CD8-positive, alpha-beta memory T cell (primary cell): ENCODE results near the gene CENPC. TPM values are rescaled to one million over a fixed set of nuclear protein-coding genes. Genes with fewer than 3 reads are reported as not detected.
"Not testable (repeated sequence)": the region's sequence is repeated elsewhere in the genome, so short reads cannot be mapped to it uniquely, and the experiment has no call there.

Experiments used
- CTCF ChIA-PET: fragments of 350-600 bp; sonication (Branson Sonifier 250); formaldehyde crosslinking; loops from one replicate; lab custom pipeline; 2021; ENCODE audit warnings: antibody characterized with exemption; lab: Charles Lee
- POLR2A ChIA-PET: fragments of 350-600 bp; sonication (Branson Sonifier 250); formaldehyde crosslinking; loops from one replicate; lab custom pipeline; 2021; ENCODE audit warnings: antibody characterized with exemption; lab: Charles Lee
- DNase-seq, 5 donors: peaks; one replicate each; pipeline versions ENCODE4 v3.0.0 to v3.0.0-alpha.2; 2020 to 2022; ENCODE audit warnings: mixed read lengths in 1 of 5
- H3K27ac ChIP-seq: one replicate; pipeline ENCODE4 v1.7.0; 2013; ENCODE audit warnings: low read depth, mild to moderate bottlenecking, low read length, moderate library complexity
- H3K27me3 ChIP-seq: 2 replicates; pipeline ENCODE4 v1.7.0; 2013; ENCODE audit warnings: low read length, mild to moderate bottlenecking; ENCODE audit not compliant: insufficient read depth, poor library complexity, severe bottlenecking
- H3K36me3 ChIP-seq: 2 replicates; pipeline ENCODE4 v1.7.0; 2013; ENCODE audit warnings: mild to moderate bottlenecking, low read length, moderate library complexity; ENCODE audit not compliant: insufficient read depth
- H3K4me1 ChIP-seq: 2 replicates; pipeline ENCODE4 v1.7.0; 2013; ENCODE audit warnings: mild to moderate bottlenecking, low read length, moderate library complexity; ENCODE audit not compliant: insufficient read depth
- H3K4me3 ChIP-seq: 2 replicates; pipeline ENCODE4 v1.7.0; 2013; ENCODE audit warnings: mild to moderate bottlenecking, low read length
- H3K9me3 ChIP-seq: 2 replicates; pipeline ENCODE4 v1.7.0; 2013; ENCODE audit warnings: mild to moderate bottlenecking, low read length
- H3K27ac Mint-ChIP-seq, 8 donors: one replicate each; pipeline ENCODE4 v1.8.0; 2020 to 2021; ENCODE audit warnings: mixed read lengths in 8 of 8, mild to moderate bottlenecking in 6 of 8, inconsistent platforms in 3 of 8, moderate library complexity in 3 of 8
- H3K27me3 Mint-ChIP-seq, 2 donors: one replicate each; pipeline ENCODE4 v1.8.0; 2020 to 2021; ENCODE audit warnings: mixed read lengths in 2 of 2, mild to moderate bottlenecking in 1 of 2, moderate library complexity in 1 of 2
- H3K36me3 Mint-ChIP-seq, 3 donors: one replicate each; pipeline ENCODE4 v1.8.0; 2020 to 2021; ENCODE audit warnings: mixed read lengths in 3 of 3, inconsistent platforms in 1 of 3, mild to moderate bottlenecking in 1 of 3
- H3K4me1 Mint-ChIP-seq, 3 donors: one replicate each; pipeline ENCODE4 v1.8.0; 2020 to 2021; ENCODE audit warnings: mixed read lengths in 3 of 3, inconsistent platforms in 1 of 3, mild to moderate bottlenecking in 1 of 3
- H3K4me3 Mint-ChIP-seq, 7 donors: one replicate each; pipeline ENCODE4 v1.8.0; 2020 to 2021; ENCODE audit warnings: mixed read lengths in 7 of 7, mild to moderate bottlenecking in 6 of 7, moderate library complexity in 4 of 7, inconsistent platforms in 2 of 7
- H3K9me3 Mint-ChIP-seq, 5 donors: one replicate each; pipeline ENCODE4 v1.8.0; 2020 to 2022; ENCODE audit warnings: mixed read lengths in 5 of 5, mild to moderate bottlenecking in 3 of 5, moderate library complexity in 2 of 5, inconsistent platforms in 1 of 5
- polyA plus RNA-seq: library from polyadenylated mRNA; unstranded; fragments of 300-500 nt; fragmentation: Illumina TruSeq; gene quantifications from one replicate; pipeline ENCODE4 v1.2.3, GENCODE V29; 2021
- total RNA-seq, 2 experiments: library from RNA; stranded (reverse); gene quantifications; one replicate each; pipeline ENCODE4 v1.2.3, GENCODE V29; 2021

The CENPC gene
- total and polyA plus RNA-seq, 3 experiments from 2014 or later = 19.3 to 25.0 (median 20.2) TPM

- no peaks in the 10 kb centered on the region for H3K9me3 ChIP-seq
- no peaks in the 10 kb centered on the region for H3K27me3 ChIP-seq
- Mint-ChIP-seq H3K27me3 (no peaks in the 10 kb centered on the region), H3K4me3 (no peak overlapping the region), H3K27ac (no peak overlapping the region), H3K9me3 (peaks cover 0 to 11% (median 7%) of the 10 kb centered on the region in 5 donors), H3K36me3 (peaks cover 29 to 65% (median 65%) of the 10 kb centered on the region in 3 donors), H3K4me1 (peaks cover 0 to 4% (median under 1%) of the 10 kb centered on the region in 3 donors)
- H3K36me3 ChIP-seq = no peaks in the 10 kb centered on the region
- POLR2A ChIA-PET = no interaction called here
- H3K27ac ChIP-seq = no peak overlapping the region
- H3K4me1 ChIP-seq = no peaks in the 10 kb centered on the region
- no peak overlapping the region for H3K4me3 ChIP-seq
- DNase-seq = no peak
- CTCF ChIA-PET = no interaction called here
Measured at GRCh38 chr4:67447873-67448272, 97.4 kb downstream of the CENPC start.

GRCh38 chr4:67446811-67447210, 98.5 kb downstream of the CENPC start:
- ChIA-PET CTCF (no interaction called here), POLR2A (no interaction called here)
- H3K36me3 Mint-ChIP-seq = peaks cover 31 to 69% (median 64%) of the 10 kb centered on the region in 3 donors
- H3K4me3 Mint-ChIP-seq = no peak overlapping the region
- DNase-seq = no peak
- H3K9me3 Mint-ChIP-seq = peaks cover 0 to 18% (median 7%) of the 10 kb centered on the region in 5 donors
- H3K4me1 Mint-ChIP-seq = peaks cover 2 to 7% (median 4%) of the 10 kb centered on the region in 3 donors
- Histone ChIP-seq H3K27ac (no peak overlapping the region), H3K4me3 (no peak overlapping the region), H3K27me3 (no peaks in the 10 kb centered on the region), H3K36me3 (no peaks in the 10 kb centered on the region), H3K4me1 (no peaks in the 10 kb centered on the region), H3K9me3 (no peaks in the 10 kb centered on the region)
- no peak overlapping the region for H3K27ac Mint-ChIP-seq
- H3K27me3 Mint-ChIP-seq = no peaks in the 10 kb centered on the region

DNA sequence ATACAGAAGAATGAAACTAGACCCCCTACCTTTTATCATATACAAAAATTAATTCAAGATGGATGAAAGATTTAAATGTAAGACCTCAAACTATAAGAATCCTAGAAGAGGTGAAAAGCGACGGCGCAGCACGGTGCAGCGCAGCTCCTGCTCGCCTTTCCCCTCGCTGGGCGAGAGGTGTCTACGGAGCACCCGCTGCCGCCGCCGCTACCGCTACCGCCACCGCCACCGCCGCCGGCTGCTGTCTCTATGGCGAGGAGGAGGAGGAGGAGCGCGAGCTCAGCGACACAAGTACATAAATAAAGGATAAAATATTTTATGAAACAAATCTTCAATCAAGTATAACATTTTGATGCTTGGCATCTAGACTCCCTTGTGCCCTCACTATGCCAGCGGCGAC, 99.4 kb downstream of the CENPC start:
- H3K36me3 Mint-ChIP-seq = peaks cover 31 to 77% (median 70%) of the 10 kb centered on the region in 3 donors
- H3K4me3 ChIP-seq, H3K27ac Mint-ChIP-seq, H3K27ac ChIP-seq, H3K9me3 ChIP-seq, H3K36me3 ChIP-seq, H3K4me1 ChIP-seq, H3K4me3 Mint-ChIP-seq, CTCF ChIA-PET, DNase-seq, H3K27me3 Mint-ChIP-seq, POLR2A ChIA-PET, H3K27me3 ChIP-seq: not testable (repeated sequence)
- H3K4me1 Mint-ChIP-seq = peaks cover 4 to 11% (median 5%) of the 10 kb centered on the region in 3 donors
- H3K9me3 Mint-ChIP-seq = peaks cover 0 to 18% (median 7%) of the 10 kb centered on the region in 5 donors

DNA sequence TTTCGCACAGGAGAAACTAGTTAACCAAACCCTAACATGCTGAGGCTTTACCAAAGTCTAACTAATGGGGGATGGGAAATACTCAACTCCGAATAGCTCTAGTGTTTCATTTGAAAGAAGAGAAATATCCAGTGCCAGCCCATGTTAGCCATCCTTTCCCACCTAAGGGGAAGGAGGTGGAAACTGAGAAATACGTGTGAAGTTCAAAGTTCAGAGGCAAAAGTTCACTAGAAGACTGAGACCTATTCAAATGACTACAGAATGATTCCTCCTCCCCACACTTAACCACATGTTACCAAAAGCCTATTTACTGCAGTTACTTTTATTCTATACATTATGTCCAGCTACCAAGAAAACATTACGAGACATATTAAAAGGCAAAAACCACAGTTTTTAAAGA, 106.3 kb downstream of the CENPC start:
- Histone ChIP-seq H3K27ac (no peak overlapping the region), H3K36me3 (no peaks in the 10 kb centered on the region), H3K27me3 (no peaks in the 10 kb centered on the region), H3K9me3 (no peaks in the 10 kb centered on the region), H3K4me1 (no peaks in the 10 kb centered on the region), H3K4me3 (no peak overlapping the region)
- Mint-ChIP-seq H3K9me3 (peaks cover 0 to 6% (median 0%) of the 10 kb centered on the region in 5 donors), H3K27ac (no peak overlapping the region), H3K4me1 (peaks cover 4 to 13% (median 9%) of the 10 kb centered on the region in 3 donors), H3K27me3 (no peaks in the 10 kb centered on the region), H3K4me3 (no peak overlapping the region), H3K36me3 (peaks cover 33 to 59% (median 53%) of the 10 kb centered on the region in 3 donors)
- ChIA-PET POLR2A (no interaction called here), CTCF (no interaction called here)
- DNase-seq = no peak

DNA sequence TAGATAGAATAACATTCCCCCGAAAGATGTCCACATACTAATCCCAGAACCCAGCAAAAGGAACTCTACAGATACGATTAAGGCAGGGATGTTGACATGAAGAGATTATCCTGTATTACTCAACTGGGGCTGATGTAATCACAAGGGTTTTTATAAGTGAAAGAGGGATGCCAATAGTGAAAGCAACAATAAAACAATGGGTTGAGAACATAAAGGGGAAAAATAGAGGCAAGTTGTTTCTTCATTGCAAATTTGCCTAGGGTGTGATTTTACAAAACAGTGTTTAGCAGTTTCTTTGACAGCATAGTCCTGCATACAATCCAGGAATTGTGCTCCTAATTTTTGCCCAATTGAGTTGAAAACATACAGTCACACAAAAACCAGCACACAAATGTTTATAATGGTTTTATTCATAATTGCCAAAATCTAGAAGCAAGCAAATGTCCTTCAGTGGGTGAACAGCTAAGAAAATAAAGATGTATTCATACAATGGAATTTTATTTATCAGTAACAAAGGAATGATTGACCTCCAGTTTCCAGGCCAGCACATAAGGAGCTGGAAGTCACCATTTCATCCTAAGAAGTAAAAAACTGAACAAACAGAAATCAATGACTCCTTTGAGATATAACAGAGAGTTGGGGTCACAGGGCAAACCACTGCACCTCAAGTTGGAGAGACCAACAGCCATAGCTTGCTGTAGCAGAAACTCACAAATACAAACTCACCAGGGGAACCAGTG, 107.2 kb downstream of the CENPC start:
- DNase-seq = no peak
- POLR2A ChIA-PET = no interaction called here
- Histone ChIP-seq H3K4me3 (no peak overlapping the region), H3K4me1 (no peaks in the 10 kb centered on the region), H3K9me3 (no peaks in the 10 kb centered on the region), H3K27me3 (no peaks in the 10 kb centered on the region), H3K27ac (no peak overlapping the region), H3K36me3 (no peaks in the 10 kb centered on the region)
- peak overlapping the region in 3 of 8 donors; percentile 4 to 85 (median 83) for H3K27ac Mint-ChIP-seq
- CTCF ChIA-PET = no interaction called here
- no peak overlapping the region for H3K4me3 Mint-ChIP-seq
- peaks cover 38 to 61% (median 59%) of the 10 kb centered on the region in 3 donors for H3K36me3 Mint-ChIP-seq
- H3K4me1 Mint-ChIP-seq = peaks cover 4 to 13% (median 9%) of the 10 kb centered on the region in 3 donors
- no peaks in the 10 kb centered on the region for H3K27me3 Mint-ChIP-seq
- peaks cover 0 to 6% (median 0%) of the 10 kb centered on the region in 5 donors for H3K9me3 Mint-ChIP-seq

- no peak for DNase-seq
- Histone ChIP-seq H3K36me3 (no peaks in the 10 kb centered on the region), H3K9me3 (no peaks in the 10 kb centered on the region), H3K27me3 (no peaks in the 10 kb centered on the region), H3K4me3 (no peak overlapping the region), H3K4me1 (no peaks in the 10 kb centered on the region), H3K27ac (no peak overlapping the region)
- peaks cover 0 to 10% (median 7%) of the 10 kb centered on the region in 3 donors for H3K4me1 Mint-ChIP-seq
- no peak overlapping the region for H3K4me3 Mint-ChIP-seq
- ChIA-PET CTCF (no interaction called here), POLR2A (no interaction called here)
- H3K27me3 Mint-ChIP-seq = no peaks in the 10 kb centered on the region
- no peak overlapping the region for H3K27ac Mint-ChIP-seq
- H3K36me3 Mint-ChIP-seq = peaks cover 36 to 60% (median 58%) of the 10 kb centered on the region in 3 donors
- H3K9me3 Mint-ChIP-seq = peaks cover 3 to 8% (median 8%) of the 10 kb centered on the region in 5 donors
Measured at GRCh38 chr4:67436742-67437141, 108.6 kb downstream of the CENPC start.

DNA sequence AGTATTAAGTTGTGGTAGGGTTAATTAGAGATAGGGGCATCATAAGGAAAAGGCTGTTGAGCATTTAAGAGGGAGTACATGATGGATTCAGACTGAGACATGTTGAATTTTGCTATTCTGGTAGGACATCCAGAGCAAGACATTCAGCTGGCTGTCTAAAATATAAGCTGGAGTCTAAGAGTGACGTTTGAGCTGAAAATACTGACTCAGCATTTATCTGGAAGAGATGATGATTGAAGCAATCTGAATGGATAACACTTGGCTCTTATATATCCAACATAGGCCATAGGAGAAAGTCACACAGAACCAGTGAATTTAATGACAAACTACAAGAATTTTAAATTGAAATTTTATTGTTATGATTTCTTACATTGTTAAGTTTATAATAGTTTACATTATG, 114.3 kb downstream of the CENPC start:
- no peak overlapping the region for H3K4me3 Mint-ChIP-seq
- H3K9me3 Mint-ChIP-seq = peaks cover 7 to 22% (median 11%) of the 10 kb centered on the region in 5 donors
- Histone ChIP-seq H3K36me3 (no peaks in the 10 kb centered on the region), H3K4me1 (no peaks in the 10 kb centered on the region), H3K9me3 (no peaks in the 10 kb centered on the region), H3K27ac (no peak overlapping the region), H3K27me3 (no peaks in the 10 kb centered on the region), H3K4me3 (no peak overlapping the region)
- DNase-seq = no peak
- H3K4me1 Mint-ChIP-seq = no peaks in the 10 kb centered on the region
- ChIA-PET CTCF (no interaction called here), POLR2A (no interaction called here)
- no peak overlapping the region for H3K27ac Mint-ChIP-seq
- no peaks in the 10 kb centered on the region for H3K27me3 Mint-ChIP-seq
- H3K36me3 Mint-ChIP-seq = peaks cover 20 to 52% (median 30%) of the 10 kb centered on the region in 3 donors

GRCh38 chr4:67428819-67429218, 116.5 kb downstream of the CENPC start:
- CTCF ChIA-PET = no interaction called here
- Histone ChIP-seq H3K27me3 (no peaks in the 10 kb centered on the region), H3K4me3 (no peak overlapping the region), H3K9me3 (no peaks in the 10 kb centered on the region), H3K4me1 (no peaks in the 10 kb centered on the region), H3K27ac (no peak overlapping the region), H3K36me3 (no peaks in the 10 kb centered on the region)
- Mint-ChIP-seq H3K27me3 (peaks cover 0 to 4% of the 10 kb centered on the region in 2 donors), H3K4me3 (no peak overlapping the region), H3K4me1 (no peaks in the 10 kb centered on the region), H3K36me3 (peaks cover 10 to 36% (median 19%) of the 10 kb centered on the region in 3 donors), H3K9me3 (peaks cover 8 to 22% (median 11%) of the 10 kb centered on the region in 5 donors), H3K27ac (no peak overlapping the region)
- DNase-seq = no peak
- POLR2A ChIA-PET = no interaction called here
